Psoas muscle (tissue), 8 donors: ENCODE results near the gene SNAPC4. TPM values are rescaled to one million over a fixed set of nuclear protein-coding genes. Genes with fewer than 3 reads are reported as not detected.

ENCODE experiments used
- ATAC-seq, 4 donors: fragments of 200-7000 bp; cut with Tn5 transposase; one replicate each; pipeline ENCODE4 v1.9.1; 2020; ENCODE audit warnings: moderate library complexity in 3 of 4, mild to moderate bottlenecking in 2 of 4
- DNase-seq, 2 donors: peaks; one replicate each; pipeline ENCODE4 v3.0.0-alpha.2; 2020
- H3K27ac ChIP-seq: fragments of 200-600 bp; one replicate; pipeline ENCODE4 v1.8.0; 2022
- H3K27me3 ChIP-seq, 3 donors: fragments of 200-600 bp in 1 of 3; one replicate each; pipeline versions ENCODE4 v1.6.1 to v1.8.0; 2013 to 2022; ENCODE audit warnings: low read length in 2 of 3, mild to moderate bottlenecking in 2 of 3, moderate library complexity in 1 of 3; ENCODE audit not compliant: insufficient read depth in 3 of 3
- H3K36me3 ChIP-seq, 2 donors: fragments of 200-600 bp in 1 of 2; one replicate each; pipeline versions ENCODE4 v1.6.1 to v1.8.0; 2013 to 2022; ENCODE audit warnings: low read depth in 1 of 2, mild to moderate bottlenecking in 1 of 2, moderate library complexity in 1 of 2; ENCODE audit not compliant: insufficient read depth in 1 of 2
- H3K4me1 ChIP-seq: fragments of 200-600 bp; one replicate; pipeline ENCODE4 v1.8.0; 2022
- H3K4me3 ChIP-seq: fragments of 200-600 bp; one replicate; pipeline ENCODE4 v1.8.0; 2022; ENCODE audit warnings: mild to moderate bottlenecking
- H3K9me3 ChIP-seq: fragments of 200-600 bp; one replicate; pipeline ENCODE4 v1.8.0; 2022
- CTCF ChIP-seq: fragments of 200-600 bp; IDR thresholded peaks from one replicate; pipeline ENCODE4 v1.8.0; 2022; ENCODE audit warnings: antibody characterized with exemption
- WGBS, 3 donors: extraction: QIAGEN DNeasy Blood & Tissue Kit; methylation state at CpG; one replicate each; pipeline versions ENCODE4 v1.1.6 to v1.1.7; 2013; 5-methylcytosine and 5-hydroxymethylcytosine counted together
- intact Hi-C, 2 donors: fragments of 100-400 bp; cut with DNase I; formaldehyde crosslinking; loops; one replicate each; pipeline versions ENCODE4 v1.11.0 to v1.14.2; 2022
- polyA plus RNA-seq, 3 donors: library from polyadenylated mRNA; stranded (reverse); fragments of 200-250 nt; gene quantifications; one replicate each; pipeline ENCODE4 v1.2.3, GENCODE V29; 2013
- total RNA-seq, 4 donors: library from RNA; stranded (reverse); fragmentation: NEBNext Ultra II Directional in 2 of 4; extraction: Animal tissue kit (Norgen Biotek cat#: 25700) in 2 of 4; gene quantifications; one replicate each; pipeline versions ENCODE4 v1.2.1 to v1.2.4, GENCODE V29; 2021 to 2023
- donor health status: healthy with polysubstance abuse.
- donor health status: DM: no; HTN: no; CAD: no; lungs with moderate emphysema.
- donor health status: Bipolar disorder and iron deficiency.
- donor health status: healthy.
- donor health status: DM: yes; HTN: yes; CAD: no.
- donor health status: DM: no; HTN: no; CAD: no.
- donor health status: DM: no; HTN: no; CAD: no.
- donor health status: DM: yes; HTN: yes; CAD: no.

The SNAPC4 gene
- total and polyA plus RNA-seq, 7 donors: 3.1 to 6.5 (median 4.6) TPM

- DNase-seq (no peak), ATAC-seq (no peak)
- peaks cover 0 to 13% (median 0%) of the 10 kb centered on the region in 3 donors for H3K27me3 ChIP-seq
- no peak overlapping the region for H3K27ac ChIP-seq
- H3K36me3 ChIP-seq: peaks cover 0 to 3% of the 10 kb centered on the region in 2 donors
- no peak for TF ChIP-seq CTCF
- H3K9me3 ChIP-seq: no peaks in the 10 kb centered on the region
- H3K4me1 ChIP-seq: no peaks in the 10 kb centered on the region
- no peak overlapping the region for H3K4me3 ChIP-seq
- WGBS, 3 donors: 88 to 92% (median 90%) methylated on average over 47 to 54 of the region's 54 CpGs
- intact Hi-C loops: no loop called here
Observed at GRCh38 chr9:136370687-136371532, 29.1 kb downstream of the SNAPC4 start.

- TF ChIP-seq CTCF: no peak
- no peaks in the 10 kb centered on the region for H3K4me1 ChIP-seq
- ATAC-seq (no peak), DNase-seq (no peak)
- H3K27me3 ChIP-seq: peaks cover 0 to 13% (median 0%) of the 10 kb centered on the region in 3 donors
- WGBS, 3 donors: 88 to 90% (median 89%) methylated on average over 16 to 19 of the region's 19 CpGs
- no peak overlapping the region for H3K4me3 ChIP-seq
- no peaks in the 10 kb centered on the region for H3K9me3 ChIP-seq
- intact Hi-C loops: no loop called here
- H3K36me3 ChIP-seq: peaks cover 0 to under 1% of the 10 kb centered on the region in 2 donors
- H3K27ac ChIP-seq: no peak overlapping the region
Observed at GRCh38 chr9:136370037-136370436, 29.9 kb downstream of the SNAPC4 start.

GRCh38 chr9:136368190-136368589 is 31.8 kb downstream of the SNAPC4 start:
- Histone ChIP-seq H3K27me3 (peaks cover 0 to 13% (median 0%) of the 10 kb centered on the region in 3 donors), H3K4me3 (no peak overlapping the region), H3K36me3 (no peaks in the 10 kb centered on the region), H3K27ac (no peak overlapping the region), H3K4me1 (peaks cover 7% of the 10 kb centered on the region), H3K9me3 (no peaks in the 10 kb centered on the region)
- DNase-seq (no peak), ATAC-seq (no peak)
- intact Hi-C loops: no loop called here
- TF ChIP-seq CTCF: no peak
- WGBS, 3 donors: 59 to 61% (median 60%) methylated on average over 18 of the region's 18 CpGs

- DNase-seq: no peak
Observed at GRCh38 chr9:136367296-136368145, 32.4 kb downstream of the SNAPC4 start.

More at GRCh38 chr9:136367296-136368145, 32.4 kb downstream of the SNAPC4 start:
- Histone ChIP-seq H3K27me3 (peaks cover 0 to 13% (median 0%) of the 10 kb centered on the region in 3 donors), H3K4me1 (peaks cover 11% of the 10 kb centered on the region), H3K36me3 (no peaks in the 10 kb centered on the region), H3K9me3 (no peaks in the 10 kb centered on the region), H3K4me3 (no peak overlapping the region), H3K27ac (no peak overlapping the region)
- no peak for TF ChIP-seq CTCF
- intact Hi-C loops: no loop called here
- 57 to 69% (median 66%) methylated on average over 43 to 45 of the region's 45 CpGs for WGBS, 3 donors
- no peak for ATAC-seq
